ENCODE measurements around the gene PSORS1C2. TPM values are rescaled to one million over a fixed set of nuclear protein-coding genes. Genes with fewer than 3 reads are reported as not detected.

Gene PSORS1C2
- total RNA-seq, 1 experiment from 2014 or later: not detected

- DNase-seq (ENCODE audit: low read depth): peak; percentile 90
Observed at GRCh38 chr6:31114541-31114878, 24.4 kb downstream of the PSORS1C2 start, which contains the start of gene PSORS1C1. PSORS1C1 (plus strand) TSS chr6:31114800; CDS start chr6:31129633, 14,833 bp downstream.

- DNase-seq (ENCODE audit: low read depth): peak; percentile 21
Observed at GRCh38 chr6:31113861-31114540, 24.9 kb downstream of the PSORS1C2 start.

GRCh38 chr6:31112478-31112877 is 26.4 kb downstream of the PSORS1C2 start, which contains the start of gene C6orf15:
C6orf15 (minus strand) TSS chr6:31112575; CDS start chr6:31112555, 20 bp downstream.
- DNase-seq (ENCODE audit: low read depth): peak; percentile 45

GRCh38 chr6:31111712-31112111 is 27.2 kb downstream of the PSORS1C2 start:
- DNase-seq (ENCODE audit: low read depth): no peak

- no peak for DNase-seq (ENCODE audit: low read depth)
Observed at GRCh38 chr6:31110825-31111582, 27.9 kb downstream of the PSORS1C2 start.

- DNase-seq (ENCODE audit: low read depth): no peak
Observed at GRCh38 chr6:31107052-31107451, 31.8 kb downstream of the PSORS1C2 start.

GRCh38 chr6:31103136-31103535 is 35.7 kb downstream of the PSORS1C2 start:
- no peak for DNase-seq (ENCODE audit: low read depth)

- DNase-seq (ENCODE audit: low read depth): peak; percentile 23
Observed at GRCh38 chr6:31098449-31098938, 40.4 kb downstream of the PSORS1C2 start.

GRCh38 chr6:31096656-31097055 is 42.2 kb downstream of the PSORS1C2 start:
- DNase-seq (ENCODE audit: low read depth): no peak

GRCh38 chr6:31096215-31096614 is 42.7 kb downstream of the PSORS1C2 start:
- no peak for DNase-seq (ENCODE audit: low read depth)

- no peak for DNase-seq (ENCODE audit: low read depth)
Observed at GRCh38 chr6:31094389-31094881, 44.4 kb downstream of the PSORS1C2 start.

- no peak for DNase-seq (ENCODE audit: low read depth)
Observed at GRCh38 chr6:31092769-31093505, 45.9 kb downstream of the PSORS1C2 start.

GRCh38 chr6:31092238-31092637 is 46.6 kb downstream of the PSORS1C2 start:
- DNase-seq (ENCODE audit: low read depth): no peak

- DNase-seq (ENCODE audit: low read depth): no peak
Observed at GRCh38 chr6:31091680-31092079, 47.2 kb downstream of the PSORS1C2 start.

- DNase-seq (ENCODE audit: low read depth): no peak
Observed at GRCh38 chr6:31090973-31091364, 47.9 kb downstream of the PSORS1C2 start.

GRCh38 chr6:31090275-31090972 is 48.4 kb downstream of the PSORS1C2 start:
- DNase-seq (ENCODE audit: low read depth): no peak

Other genes with a start within 250 kb of the PSORS1C2 start
- gene GTF2H4, start 230.9 kb downstream of the PSORS1C2 start, total RNA-seq (2014; rRNA removed): 9.0 and 16.2 TPM in 2 replicates
- gene VARS2, start 224.8 kb downstream of the PSORS1C2 start, total RNA-seq (2014; rRNA removed): 21.9 and 26.5 TPM in 2 replicates
- not detected in 2 replicates for gene SFTA2, start 206.9 kb downstream of the PSORS1C2 start, total RNA-seq (2014; rRNA removed)
- gene MUCL3, start 198.1 kb downstream of the PSORS1C2 start, total RNA-seq (2014; rRNA removed): not detected in 2 replicates
- not detected in 2 replicates for gene MUC21, start 155.3 kb downstream of the PSORS1C2 start, total RNA-seq (2014; rRNA removed)
- gene MUC22, start 128.6 kb downstream of the PSORS1C2 start, total RNA-seq (2014; rRNA removed): not detected in 2 replicates
- 0.40 and 0.71 TPM in 2 replicates for gene C6orf15, start 26.5 kb downstream of the PSORS1C2 start, total RNA-seq (2014; rRNA removed)
- gene PSORS1C1, start 24.3 kb downstream of the PSORS1C2 start, total RNA-seq (2014; rRNA removed): 0.64 and 0.69 TPM in 2 replicates
- gene CDSN, start 18.6 kb downstream of the PSORS1C2 start, total RNA-seq (2014; rRNA removed): not detected in 2 replicates
- 43.2 and 46.7 TPM in 2 replicates for gene CCHCR1, start 18.7 kb upstream of the PSORS1C2 start, total RNA-seq (2014; rRNA removed)
- gene TCF19, start 19.5 kb upstream of the PSORS1C2 start, total RNA-seq (2014; rRNA removed): 61.1 and 65.0 TPM in 2 replicates
- 0.63 and 1.3 TPM in 2 replicates for gene POU5F1, start 31.6 kb upstream of the PSORS1C2 start, total RNA-seq (2014; rRNA removed)
- 269 and 279 TPM in 2 replicates for gene HLA-C, start 133.0 kb upstream of the PSORS1C2 start, total RNA-seq (2014; rRNA removed)
- gene HLA-B, start 218.1 kb upstream of the PSORS1C2 start, total RNA-seq (2014; rRNA removed): 47.6 and 58.7 TPM in 2 replicates

Measured in LHCN-M2 (cell line).